Heart left ventricle (tissue), 13 donors: ENCODE results near the gene ASXL2.
"Not testable (repeated sequence)": the region's sequence is repeated elsewhere in the genome, so short reads cannot be mapped to it uniquely, and the experiment has no call there.

ENCODE experiments used
- CTCF ChIP-seq, 12 donors: fragments of 200-600 bp; sonication (generic) in 4 of 12; IDR thresholded peaks; one replicate each; pipeline versions ENCODE4 v1.5.0 to v1.8.0; 2018 to 2022; ENCODE audit warnings: antibody characterized with exemption in 12 of 12, mild to moderate bottlenecking in 5 of 12
- POLR2A ChIP-seq, 2 donors: fragments of 450-650 bp; IDR thresholded peaks; one replicate each; pipeline ENCODE4 v1.6.1; 2017; ENCODE audit warnings: antibody characterized with exemption in 2 of 2, mild to moderate bottlenecking in 2 of 2, moderate library complexity in 2 of 2
- donor health status: ischemic (EF 13 %, LVEDD 7.1; RV severe dilation, severe dysfunction).
- donor health status: DM: no; HTN: yes; CAD: no.
- donor health status: DM: no; HTN: no; CAD: no.
- donor health status: ischemic (EF 25% LVEDD 6.9; RV normal size, moderate dysfunction).
- donor health status: ischemic (EF 25% LVEDD 5.7; RV mildly dilated, moderate dysfunction).
- donor health status: ischemic (EF 35%, LVEDD 5.7; RV mildly dilated, moderate dysfunction).
- donor health status: nonischemic (EF 11% LVEDD 7.7; RV severe dilation, severe dysfunction).
- donor health status: DM: yes; HTN: yes; CAD: no.
- donor health status: PGD.
- donor health status: ischemic (EF 29% LVEDD 5.4; RV normal size, mild dysfunction).
- donor health status: nonischemic (EF 23%, LVEDD 6.1; RV moderate dilation, normal function).

GRCh38 chr2:25850400-25850799, 27.9 kb downstream of the ASXL2 start:
- not testable (repeated sequence) for TF ChIP-seq CTCF, POLR2A (IDR thresholded peaks at IDR 0.05)
